SW480 (cell line): Measurements from ENCODE around the gene IFT74.

Experiments
- DNase-seq: peaks from one replicate; pipeline ENCODE4 v3.0.0-alpha.2; 2016; ENCODE audit warnings: low spot score

Gene IFT74

GRCh38 chr9:26974927-26975326 lies 18.7 kb downstream of the IFT74 start:
- DNase-seq, result no peak

- peak; percentile 20 for DNase-seq
These were observed 19.8 kb downstream of the IFT74 start for GRCh38 chr9:26975728-26976707.

- DNase-seq, result no peak
These were observed 27.1 kb downstream of the IFT74 start for GRCh38 chr9:26983340-26983739.

GRCh38 chr9:26995810-26996209 lies 39.6 kb downstream of the IFT74 start:
- no peak for DNase-seq

- no peak for DNase-seq
These were observed 47.3 kb downstream of the IFT74 start for GRCh38 chr9:27003426-27004077.

- no peak for DNase-seq
These were observed 49.3 kb downstream of the IFT74 start, which contains the start of gene LRRC19 for GRCh38 chr9:27005491-27005890. LRRC19 (minus strand) TSS chr9:27005672; CDS start chr9:26999694, 5,978 bp downstream.

GRCh38 chr9:27019589-27019988 lies 63.4 kb downstream of the IFT74 start:
- DNase-seq, result no peak

GRCh38 chr9:27022920-27023319 lies 66.7 kb downstream of the IFT74 start:
- DNase-seq, result no peak

GRCh38 chr9:27029186-27029585 lies 73.0 kb downstream of the IFT74 start:
- DNase-seq, result no peak

- DNase-seq, result peak; percentile 20
These were observed 77.7 kb downstream of the IFT74 start for GRCh38 chr9:27033815-27034403.

GRCh38 chr9:27037499-27037898 lies 81.3 kb downstream of the IFT74 start:
- DNase-seq, result no peak

- DNase-seq, result no peak
These were observed 85.5 kb downstream of the IFT74 start for GRCh38 chr9:27041746-27042145.

GRCh38 chr9:27042476-27042875 lies 86.3 kb downstream of the IFT74 start:
- DNase-seq, result no peak

- DNase-seq, result no peak
These were observed 87.0 kb downstream of the IFT74 start for GRCh38 chr9:27043176-27043575.

GRCh38 chr9:27047136-27047535 lies 90.9 kb downstream of the IFT74 start:
- no peak for DNase-seq

- DNase-seq, result no peak
These were observed 97.3 kb downstream of the IFT74 start for GRCh38 chr9:27053369-27054022.

GRCh38 chr9:27054125-27054524 lies 97.9 kb downstream of the IFT74 start:
- no peak for DNase-seq

- DNase-seq, result no peak
These were observed 98.6 kb downstream of the IFT74 start for GRCh38 chr9:27054841-27055240.

- DNase-seq, result no peak
These were observed 103.2 kb downstream of the IFT74 start for GRCh38 chr9:27059412-27059811.

GRCh38 chr9:27059907-27060306 lies 103.7 kb downstream of the IFT74 start:
- no peak for DNase-seq

- DNase-seq, result no peak
These were observed 109.1 kb downstream of the IFT74 start for GRCh38 chr9:27065288-27065687.
